PC-3 (cell line): ENCODE results near the gene MBNL1. TPM values are rescaled to one million over a fixed set of nuclear protein-coding genes. Genes with fewer than 3 reads are reported as not detected.
A peak's percentile ranks its signal among the peaks of the same experiment; 100 is the strongest.

Experiments used
- ATAC-seq: fragments of 200-7000 bp; cut with Tn5 transposase; 2 replicates; pipeline ENCODE4 v1.9.1; 2020; ENCODE audit warnings: mild to moderate bottlenecking, moderate library complexity
- BruUV-seq: library from RNA; stranded (reverse); fragments of 400-500 nt; replicated peaks from 2 replicates; lab custom pipeline; 2021; lab: Mats Ljungman, UMichigan
- CTCF ChIA-PET: fragments of 300-600 bp; sonication (Branson Sonifier 250); formaldehyde crosslinking; loops from one replicate; lab custom pipeline; 2022; ENCODE audit warnings: antibody characterized with exemption; lab: Charles Lee
- POLR2A ChIA-PET: fragments of 300-600 bp; sonication (Branson Sonifier 250); formaldehyde crosslinking; loops from one replicate; lab custom pipeline; 2022; ENCODE audit warnings: antibody characterized with exemption; ENCODE audit not compliant: unreplicated experiment; lab: Charles Lee
- DNase-seq: peaks from one replicate; pipeline ENCODE4 v3.0.0-alpha.2; 2015
- H2AFZ ChIP-seq: fragments of 300-600 bp; sonication (generic); 2 replicates; pipeline ENCODE4 v1.6.0; 2016; ENCODE audit warnings: antibody characterized with exemption, low read length
- H3F3A ChIP-seq: fragments of 300-600 bp; sonication (generic); one replicate; pipeline ENCODE4 v1.6.0; 2017; ENCODE audit warnings: antibody characterized with exemption, low read length, control low read depth, mild to moderate bottlenecking; ENCODE audit not compliant: unreplicated experiment
- H3K27ac ChIP-seq: fragments of 300-600 bp; sonication (generic); 2 replicates; pipeline ENCODE4 v1.5.1; 2016; ENCODE audit warnings: mild to moderate bottlenecking, low read length
- H3K27me3 ChIP-seq: fragments of 300-600 bp; sonication (generic); 2 replicates; pipeline ENCODE4 v1.6.1; 2016; ENCODE audit warnings: low read length, mixed read lengths
- H3K36me3 ChIP-seq: fragments of 300-600 bp; sonication (generic); 2 replicates; pipeline ENCODE4 v1.6.1; 2016; ENCODE audit warnings: low read depth, mixed run types, low read length, mixed read lengths
- H3K4me1 ChIP-seq: fragments of 300-600 bp; sonication (generic); 2 replicates; pipeline ENCODE4 v1.5.1; 2016; ENCODE audit warnings: low read length; ENCODE audit not compliant: insufficient read depth
- H3K4me2 ChIP-seq: fragments of 300-600 bp; sonication (generic); 2 replicates; pipeline ENCODE4 v1.6.0; 2016; ENCODE audit warnings: low read length
- H3K4me3 ChIP-seq: fragments of 300-600 bp; sonication (generic); 2 replicates; pipeline ENCODE4 v1.5.1; 2016; ENCODE audit warnings: mild to moderate bottlenecking, low read length, mixed read lengths
- H3K79me2 ChIP-seq: fragments of 300-600 bp; sonication (generic); 2 replicates; pipeline ENCODE4 v1.6.1; 2017; ENCODE audit warnings: low read length, mixed read lengths
- H3K9ac ChIP-seq: fragments of 300-600 bp; sonication (generic); 2 replicates; pipeline ENCODE4 v1.6.0; 2016; ENCODE audit warnings: mild to moderate bottlenecking, low read length
- H3K9me2 ChIP-seq: fragments of 300-600 bp; sonication (generic); replicated peaks from 2 replicates; pipeline ENCODE4 v1.6.1; 2016; ENCODE audit warnings: mixed run types, low read length, mixed read lengths
- H3K9me3 ChIP-seq: fragments of 300-600 bp; sonication (generic); 2 replicates; pipeline ENCODE4 v1.6.1; 2016; ENCODE audit warnings: low read length, mixed read lengths
- H4K20me1 ChIP-seq: fragments of 300-600 bp; sonication (generic); 2 replicates; pipeline ENCODE4 v1.6.1; 2016; ENCODE audit warnings: low read length, mixed read lengths
- EZH2 ChIP-seq: fragments of 300-600 bp; sonication (generic); IDR thresholded peaks from one replicate; pipeline ENCODE4 v1.6.1; 2017; ENCODE audit warnings: antibody characterized with exemption, mild to moderate bottlenecking, low read length; ENCODE audit not compliant: unreplicated experiment
- EZH2phosphoT487 ChIP-seq: fragments of 300-600 bp; sonication (generic); IDR thresholded peaks from 2 replicates; pipeline ENCODE4 v1.6.1; 2018; ENCODE audit warnings: mild to moderate bottlenecking, antibody characterized with exemption, low read length, borderline replicate concordance
- intact Hi-C: fragments of 100-400 bp; cut with micrococcal nuclease; formaldehyde crosslinking; loops from 2 replicates; pipeline ENCODE4 v1.9.0; 2023
- total RNA-seq: library from RNA; depleted of rRNA; stranded (reverse); fragments of >200 nt; gene quantifications from 2 replicates; pipeline ENCODE4 v1.2.3, GENCODE V29; 2014
- TF ChIP-seq, protein P1 (sequence below): fragments of 300-600 bp; sonication (generic); conservative IDR thresholded peaks from 2 replicates; pipeline ENCODE4 v1.5.1; 2017; ENCODE audit warnings: antibody characterized with exemption, low read depth, mild to moderate bottlenecking, low read length

The MBNL1 gene
- total RNA-seq, 1 experiment from 2014 or later: 161 TPM

DNA sequence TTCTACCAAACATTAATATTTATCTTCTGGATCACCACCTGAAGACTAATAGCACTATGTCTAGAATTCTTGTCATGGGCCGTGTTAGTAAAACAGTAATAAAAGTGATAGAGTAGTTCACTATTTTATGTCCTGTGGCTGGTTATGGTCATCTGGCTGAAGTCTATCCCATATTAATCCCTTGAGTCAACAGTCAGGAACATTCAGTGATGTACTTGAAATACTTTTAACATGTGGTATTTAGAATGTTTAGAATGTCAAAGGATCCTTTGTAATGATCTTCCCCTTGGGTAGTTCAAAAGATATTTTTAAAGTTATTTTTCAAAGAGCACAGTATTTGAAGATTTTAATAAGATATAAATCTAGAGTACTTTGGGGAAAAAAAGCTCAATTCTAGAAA is 117.0 kb downstream of the MBNL1 start:
- no peaks in the 10 kb centered on the region for H4K20me1 ChIP-seq
- H3K4me2 ChIP-seq: no peak overlapping the region
- peaks cover 38% of the 10 kb centered on the region for H3K4me1 ChIP-seq
- no peak for ATAC-seq
- no peaks in the 10 kb centered on the region for H3K27me3 ChIP-seq
- no peaks in the 10 kb centered on the region for H3K9me3 ChIP-seq
- H3K9ac ChIP-seq: no peak overlapping the region
- no peak overlapping the region for H3K27ac ChIP-seq
- H3K36me3 ChIP-seq: no peaks in the 10 kb centered on the region; the same call in 1 of the 2 replicates
- ChIA-PET POLR2A (no interaction called here), CTCF (no interaction called here)
- BruUV-seq: no TSS peak
- peak; percentile 35 for DNase-seq
- H3F3A ChIP-seq: no peaks in the 10 kb centered on the region
- H3K79me2 ChIP-seq: peaks cover 80% of the 10 kb centered on the region
- no peak for TF ChIP-seq EZH2phosphoT487
- no peak for TF ChIP-seq EZH2
- TF ChIP-seq, protein P1, sequence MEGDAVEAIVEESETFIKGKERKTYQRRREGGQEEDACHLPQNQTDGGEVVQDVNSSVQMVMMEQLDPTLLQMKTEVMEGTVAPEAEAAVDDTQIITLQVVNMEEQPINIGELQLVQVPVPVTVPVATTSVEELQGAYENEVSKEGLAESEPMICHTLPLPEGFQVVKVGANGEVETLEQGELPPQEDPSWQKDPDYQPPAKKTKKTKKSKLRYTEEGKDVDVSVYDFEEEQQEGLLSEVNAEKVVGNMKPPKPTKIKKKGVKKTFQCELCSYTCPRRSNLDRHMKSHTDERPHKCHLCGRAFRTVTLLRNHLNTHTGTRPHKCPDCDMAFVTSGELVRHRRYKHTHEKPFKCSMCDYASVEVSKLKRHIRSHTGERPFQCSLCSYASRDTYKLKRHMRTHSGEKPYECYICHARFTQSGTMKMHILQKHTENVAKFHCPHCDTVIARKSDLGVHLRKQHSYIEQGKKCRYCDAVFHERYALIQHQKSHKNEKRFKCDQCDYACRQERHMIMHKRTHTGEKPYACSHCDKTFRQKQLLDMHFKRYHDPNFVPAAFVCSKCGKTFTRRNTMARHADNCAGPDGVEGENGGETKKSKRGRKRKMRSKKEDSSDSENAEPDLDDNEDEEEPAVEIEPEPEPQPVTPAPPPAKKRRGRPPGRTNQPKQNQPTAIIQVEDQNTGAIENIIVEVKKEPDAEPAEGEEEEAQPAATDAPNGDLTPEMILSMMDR: no peak
- H3K4me3 ChIP-seq: no peak overlapping the region
- H2AFZ ChIP-seq: no peak overlapping the region
- H3K9me2 ChIP-seq: no peaks in the 10 kb centered on the region
- intact Hi-C loops: loop anchor here (5.0 kb wide), 1 partner anchor 118 kb away; the partner anchor contains the start of gene MBNL1

DNA sequence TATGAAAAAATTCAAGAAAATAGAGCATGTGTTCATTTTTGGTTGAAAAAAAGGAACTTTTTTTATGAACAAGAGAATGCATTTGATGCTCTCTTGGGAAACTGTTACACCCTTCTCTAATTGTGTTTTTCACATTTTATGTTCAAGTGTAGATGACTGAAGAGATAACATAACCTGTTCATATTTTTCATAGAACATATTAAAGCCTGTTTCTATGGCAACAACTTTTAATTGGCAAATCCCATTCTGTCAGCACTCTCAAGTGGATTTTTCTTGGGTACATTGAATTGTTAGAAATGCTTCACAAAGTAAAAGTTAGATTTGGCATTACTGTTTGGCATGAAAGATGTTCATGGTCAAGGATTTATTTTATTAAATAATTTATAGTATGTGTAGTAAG is 117.5 kb downstream of the MBNL1 start:
- no peak overlapping the region for H3K27ac ChIP-seq
- peaks cover 41% of the 10 kb centered on the region for H3K4me1 ChIP-seq
- CTCF ChIA-PET: no interaction called here
- DNase-seq (no peak), ATAC-seq (no peak)
- H3K36me3 ChIP-seq: no peaks in the 10 kb centered on the region; the same call in 1 of the 2 replicates
- no peaks in the 10 kb centered on the region for H3K9me2 ChIP-seq
- no peaks in the 10 kb centered on the region for H3K9me3 ChIP-seq
- intact Hi-C loops: loop anchor here (5.0 kb wide), 1 partner anchor 119 kb away; the partner anchor contains the start of gene MBNL1
- H3F3A ChIP-seq: no peaks in the 10 kb centered on the region
- H3K9ac ChIP-seq: no peak overlapping the region
- no peaks in the 10 kb centered on the region for H3K27me3 ChIP-seq
- H3K4me3 ChIP-seq: no peak overlapping the region
- H2AFZ ChIP-seq: no peak overlapping the region
- POLR2A ChIA-PET: interaction anchor here (0.5 kb wide), 1 partner anchor 903 kb away, joined by 4 read pairs; no protein-coding TSS in a partner anchor
- H3K79me2 ChIP-seq: peaks cover 80% of the 10 kb centered on the region
- no peaks in the 10 kb centered on the region for H4K20me1 ChIP-seq
- no peak overlapping the region for H3K4me2 ChIP-seq
- TF ChIP-seq, protein P1: no peak
- no peak for TF ChIP-seq EZH2phosphoT487
- TF ChIP-seq EZH2: no peak
- BruUV-seq: no TSS peak

DNA sequence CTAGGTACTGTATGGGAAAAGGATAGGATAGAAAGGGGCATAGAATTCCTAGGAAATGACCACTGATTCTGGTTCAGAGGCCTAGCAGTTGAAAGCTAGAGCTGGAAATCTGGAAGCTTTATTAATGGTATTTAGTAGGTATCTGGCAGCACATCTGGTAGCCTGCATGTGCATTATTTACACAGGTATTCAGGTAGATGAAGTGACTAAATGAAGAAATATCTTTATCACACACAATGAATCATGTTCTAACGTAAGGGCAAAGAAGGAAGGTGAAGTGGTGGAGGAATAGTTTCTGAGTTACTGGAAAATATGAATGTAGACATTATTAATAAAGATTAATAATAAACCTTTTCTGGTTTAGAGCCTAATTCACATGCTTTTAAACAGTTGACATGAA is 119.9 kb downstream of the MBNL1 start:
- Histone ChIP-seq H3K4me2 (peak overlapping the region; percentile 47), H3K9me2 (no peaks in the 10 kb centered on the region), H3K79me2 (peaks cover 83% of the 10 kb centered on the region), H3K27me3 (no peaks in the 10 kb centered on the region), H3K9me3 (no peaks in the 10 kb centered on the region), H3K27ac (peak overlapping the region; percentile 92), H3F3A (no peaks in the 10 kb centered on the region), H3K36me3 (no peaks in the 10 kb centered on the region), H2AFZ (no peak overlapping the region), H4K20me1 (peaks cover 6% of the 10 kb centered on the region; the same call in 1 of the 2 replicates), H3K4me3 (no peak overlapping the region), H3K4me1 (peaks cover 41% of the 10 kb centered on the region), H3K9ac (peak overlapping the region; percentile 56)
- ATAC-seq (peak; percentile 61), DNase-seq (peak; percentile 85)
- TF ChIP-seq, protein P1: no peak
- TF ChIP-seq EZH2phosphoT487: no peak
- TF ChIP-seq EZH2: no peak
- BruUV-seq: no TSS peak
- ChIA-PET CTCF (no interaction called here), POLR2A (interaction anchor here (0.7 kb wide), 1 partner anchor 50 kb away, joined by 5 read pairs; no protein-coding TSS in a partner anchor)
- intact Hi-C loops: loop anchor here (2.0 to 5.0 kb wide), 2 partner anchors 50 to 121 kb away; partner anchors contain the start of gene MBNL1
